H9 (cell line): Measurements from ENCODE around the gene ARHGAP26. TPM values are rescaled to one million over a fixed set of nuclear protein-coding genes. Genes with fewer than 3 reads are reported as not detected.

Source experiments
- DNase-seq: peaks from one replicate; pipeline ENCODE4 v3.0.0-alpha.2; 2017
- H2AFZ ChIP-seq: one replicate; pipeline ENCODE4 v1.6.1; 2013; ENCODE audit warnings: mild to moderate bottlenecking, low read length, control low read depth, moderate library complexity
- H2AK5ac ChIP-seq: 2 replicates; pipeline ENCODE4 v1.6.1; 2013; ENCODE audit warnings: low read length, control low read depth, mixed read lengths; ENCODE audit not compliant: insufficient read length
- H2BK120ac ChIP-seq: one replicate; pipeline ENCODE4 v1.6.1; 2013; ENCODE audit warnings: low read depth, mild to moderate bottlenecking, low read length, control low read depth, inconsistent platforms; ENCODE audit not compliant: poor library complexity, severe bottlenecking
- H2BK12ac ChIP-seq: 2 replicates; pipeline ENCODE4 v1.6.1; 2013; ENCODE audit warnings: low read length, control low read depth, mixed read lengths, low read depth; ENCODE audit not compliant: insufficient read length
- H2BK15ac ChIP-seq: 2 replicates; pipeline ENCODE4 v1.6.1; 2013; ENCODE audit warnings: low read depth, low read length, control low read depth
- H2BK20ac ChIP-seq: one replicate; pipeline ENCODE4 v1.6.1; 2013; ENCODE audit warnings: low read depth, mild to moderate bottlenecking, low read length, control low read depth, inconsistent platforms; ENCODE audit not compliant: poor library complexity, severe bottlenecking
- H2BK5ac ChIP-seq: 2 replicates; pipeline ENCODE4 v1.6.1; 2013; ENCODE audit warnings: low read length, control low read depth, mixed read lengths; ENCODE audit not compliant: insufficient read length
- H3K14ac ChIP-seq: 2 replicates; pipeline ENCODE4 v1.6.1; 2013; ENCODE audit warnings: low read length, control low read depth; ENCODE audit not compliant: insufficient read depth
- H3K18ac ChIP-seq: 2 replicates; pipeline ENCODE4 v1.6.1; 2013; ENCODE audit warnings: low read depth, mild to moderate bottlenecking, mixed read lengths, low read length, control low read depth; ENCODE audit not compliant: insufficient read length
- H3K23ac ChIP-seq: 2 replicates; pipeline ENCODE4 v1.6.1; 2013; ENCODE audit warnings: low read length, control low read depth, mixed read lengths, low read depth; ENCODE audit not compliant: insufficient read length
- H3K23me2 ChIP-seq: 2 replicates; pipeline ENCODE4 v1.6.1; 2013; ENCODE audit warnings: low read depth, mild to moderate bottlenecking, mixed read lengths, low read length, control low read depth; ENCODE audit not compliant: insufficient read length, poor library complexity, severe bottlenecking
- H3K27ac ChIP-seq: 2 replicates; pipeline ENCODE4 v1.5.1; 2013; ENCODE audit warnings: low read length, control low read depth, mixed read lengths, low read depth; ENCODE audit not compliant: insufficient read length
- H3K27me3 ChIP-seq: 2 replicates; pipeline ENCODE4 v1.6.1; 2013; ENCODE audit warnings: low read length, control low read depth, inconsistent platforms; ENCODE audit not compliant: insufficient read depth
- H3K4ac ChIP-seq: 2 replicates; pipeline ENCODE4 v1.6.1; 2013; ENCODE audit warnings: low read depth, mild to moderate bottlenecking, control low read depth, inconsistent platforms, low read length, moderate library complexity
- H3K4me1 ChIP-seq: 2 replicates; pipeline ENCODE4 v1.6.1; 2013; ENCODE audit warnings: low read length, control low read depth, inconsistent platforms; ENCODE audit not compliant: insufficient read depth
- H3K4me2 ChIP-seq: 2 replicates; pipeline ENCODE4 v1.6.1; 2013; ENCODE audit warnings: low read length, control low read depth, mixed read lengths; ENCODE audit not compliant: insufficient read length, insufficient read depth
- H3K56ac ChIP-seq: 2 replicates; pipeline ENCODE4 v1.6.1; 2013; ENCODE audit warnings: low read depth, mild to moderate bottlenecking, mixed read lengths, low read length, control low read depth; ENCODE audit not compliant: insufficient read length
- H3K79me1 ChIP-seq: 2 replicates; pipeline ENCODE4 v1.6.1; 2013; ENCODE audit warnings: low read depth, mild to moderate bottlenecking, moderate library complexity, low read length, control low read depth, inconsistent platforms; ENCODE audit not compliant: insufficient read depth, poor library complexity, severe bottlenecking
- H3K79me2 ChIP-seq: 2 replicates; pipeline ENCODE4 v1.6.1; 2013; ENCODE audit warnings: low read length, control low read depth, inconsistent platforms; ENCODE audit not compliant: insufficient read depth
- H3K9ac ChIP-seq: 2 replicates; pipeline ENCODE4 v1.6.1; 2013; ENCODE audit warnings: low read length, control low read depth, mixed read lengths; ENCODE audit not compliant: insufficient read length; ENCODE audit errors: extremely low read depth
- H3K9me3 ChIP-seq: one replicate; pipeline ENCODE4 v1.6.1; 2013; ENCODE audit warnings: low read depth, low read length, inconsistent platforms; ENCODE audit not compliant: control insufficient read depth
- H3T11ph ChIP-seq: one replicate; pipeline ENCODE4 v1.6.1; 2013; ENCODE audit warnings: mild to moderate bottlenecking, low read length, control low read depth, inconsistent platforms
- H4K20me1 ChIP-seq: one replicate; pipeline ENCODE4 v1.6.1; 2013; ENCODE audit not compliant: control insufficient read depth, insufficient read length, insufficient read depth
- H4K5ac ChIP-seq: 2 replicates; pipeline ENCODE4 v1.6.1; 2013; ENCODE audit warnings: low read depth, mild to moderate bottlenecking, mixed read lengths, low read length, control low read depth; ENCODE audit not compliant: insufficient read length
- H4K8ac ChIP-seq: replicated peaks from 2 replicates; pipeline ENCODE4 v1.6.1; 2013; ENCODE audit warnings: low read length, control low read depth, mixed read lengths, low read depth; ENCODE audit not compliant: insufficient read length
- H4K91ac ChIP-seq: 2 replicates; pipeline ENCODE4 v1.6.1; 2013; ENCODE audit warnings: low read depth, mild to moderate bottlenecking, moderate library complexity, mixed read lengths, low read length, control low read depth; ENCODE audit not compliant: insufficient read length
- H3K27ac Mint-ChIP-seq, 3 experiments: 2 replicates in 2 of 3; 3 replicates in 1 of 3; pipeline ENCODE4 v1.8.0; 2020 to 2021; ENCODE audit warnings: mixed read lengths in 3 of 3, mild to moderate bottlenecking in 1 of 3, moderate library complexity in 1 of 3
- H3K27me3 Mint-ChIP-seq: 2 replicates; pipeline ENCODE4 v1.8.0; 2021; ENCODE audit warnings: low read depth, mild to moderate bottlenecking, moderate library complexity, mixed read lengths
- H3K36me3 Mint-ChIP-seq, 3 experiments: 2 replicates in 2 of 3; 3 replicates in 1 of 3; pipeline ENCODE4 v1.8.0; 2020 to 2021; ENCODE audit warnings: low read depth in 3 of 3, mixed read lengths in 3 of 3; ENCODE audit not compliant: insufficient read depth in 1 of 3
- H3K4me1 Mint-ChIP-seq, 2 experiments: 2 replicates each; pipeline ENCODE4 v1.8.0; 2020; ENCODE audit warnings: mixed read lengths in 2 of 2
- H3K4me3 Mint-ChIP-seq, 2 experiments: 2 replicates in 1 of 2; 3 replicates in 1 of 2; pipeline ENCODE4 v1.8.0; 2020 to 2021; ENCODE audit warnings: mild to moderate bottlenecking in 2 of 2, mixed read lengths in 2 of 2, moderate library complexity in 1 of 2
- H3K9me3 Mint-ChIP-seq, 2 experiments: 2 replicates in 1 of 2; 3 replicates in 1 of 2; pipeline ENCODE4 v1.8.0; 2020; ENCODE audit warnings: mild to moderate bottlenecking in 2 of 2, mixed read lengths in 2 of 2, moderate library complexity in 1 of 2
- CTCF ChIP-seq: fragments of 200-600 bp; sonication (generic); conservative IDR thresholded peaks from 3 replicates; pipeline ENCODE4 v1.8.0; 2021; ENCODE audit warnings: antibody characterized with exemption, mild to moderate bottlenecking
- WGBS: extraction: QIAGEN DNeasy Blood & Tissue Kit; methylation state at CpG from one replicate; pipeline ENCODE4 v1.1.7; 2013; ENCODE audit warnings: missing lambda C conversion rate, low lambda C conversion rate, mixed read lengths; ENCODE audit not compliant: insufficient read length; ENCODE audit errors: extremely low coverage; 5-methylcytosine and 5-hydroxymethylcytosine counted together
- total RNA-seq: library from RNA; stranded (reverse); gene quantifications from 2 replicates; pipeline ENCODE4 v1.2.1, GENCODE V29; 2021

The ARHGAP26 gene
- total RNA-seq, 1 experiment from 2014 or later = 13.8 TPM

- H3K4me2 ChIP-seq = no peak overlapping the region
- H3K56ac ChIP-seq = no peak overlapping the region
- H3K4me1 Mint-ChIP-seq = peaks cover 53 to 60% of the 10 kb centered on the region in 2 experiments
- peak overlapping the region; percentile 63 to 83 (median 71); a peak in 6 of 7 replicates for H3K27ac Mint-ChIP-seq
- no peak overlapping the region for H3K4ac ChIP-seq
- no peaks in the 10 kb centered on the region for H3K23me2 ChIP-seq
- no peak overlapping the region for H2AK5ac ChIP-seq
- no peaks in the 10 kb centered on the region for H3K79me1 ChIP-seq
- no peak overlapping the region for H3K9ac ChIP-seq
- peak; percentile 11; the same call in 1 of the 3 replicates for TF ChIP-seq CTCF
- no peak overlapping the region for H3K18ac ChIP-seq
- no peak overlapping the region for H4K5ac ChIP-seq
- peaks cover 0 to 4% (median 0%) of the 10 kb centered on the region in 3 experiments; a peak in 2 of 7 replicates for H3K36me3 Mint-ChIP-seq
- H3K79me2 ChIP-seq = no peaks in the 10 kb centered on the region
- H2BK5ac ChIP-seq = no peak overlapping the region
- no peak overlapping the region for H2BK15ac ChIP-seq
- WGBS = no CpG with 5 or more reads among the region's 4 CpGs
- no peak overlapping the region for H2BK20ac ChIP-seq
- no peak overlapping the region; a peak in 1 of 5 replicates for H3K4me3 Mint-ChIP-seq
- H2BK12ac ChIP-seq = no peak overlapping the region
- no peaks in the 10 kb centered on the region for H3K9me3 ChIP-seq
- no peak overlapping the region for H3K14ac ChIP-seq
- H4K20me1 ChIP-seq = no peaks in the 10 kb centered on the region
- DNase-seq = no peak
- H4K8ac ChIP-seq = no peak overlapping the region
- H4K91ac ChIP-seq = no peak overlapping the region
- no peaks in the 10 kb centered on the region for H3K27me3 ChIP-seq
- no peaks in the 10 kb centered on the region for H3K9me3 Mint-ChIP-seq
- H3K4me1 ChIP-seq = no peaks in the 10 kb centered on the region; the same call in 1 of the 2 replicates
- H2AFZ ChIP-seq = no peak overlapping the region
- peak overlapping the region; percentile 3 for H3K27ac ChIP-seq
- no peak overlapping the region for H3K23ac ChIP-seq
- H3T11ph ChIP-seq = no peak overlapping the region
- H2BK120ac ChIP-seq = no peak overlapping the region
- no peaks in the 10 kb centered on the region for H3K27me3 Mint-ChIP-seq
Observed at GRCh38 chr5:143036146-143036927, 266.2 kb downstream of the ARHGAP26 start.
